HEK293 (cell line): ENCODE data around the gene EDARADD.

Experiments
- CTCF ChIA-PET: fragments of 350-600 bp; formaldehyde crosslinking; extraction: SDS; loops from one replicate; lab custom pipeline; 2021; ENCODE audit warnings: antibody characterized with exemption; lab: Yijun Ruan, JAX
- POLR2A ChIA-PET: fragments of 300-600 bp; formaldehyde crosslinking; extraction: SDS; loops from one replicate; lab custom pipeline; 2020; ENCODE audit warnings: antibody characterized with exemption, inconsistent platforms; lab: Yijun Ruan, JAX
- H3K27ac ChIP-seq: fragments of 200-500 bp; sonication (Bioruptor generic); 2 replicates; pipeline ENCODE4 v1.5.1; 2014; ENCODE audit warnings: low read depth, low read length, control low read depth, inconsistent platforms; ENCODE audit errors: extremely low read depth
- H3K36me3 ChIP-seq, 2 experiments: fragments of 200-500 bp in 1 of 2; sonication (Bioruptor generic) in 1 of 2; 1 replicate in 1 of 2; 2 replicates in 1 of 2; pipeline ENCODE4 v1.5.1; 2014 to 2017; ENCODE audit warnings: inconsistent platforms in 2 of 2, low read length in 2 of 2; ENCODE audit not compliant: control insufficient read depth in 2 of 2, insufficient read depth in 1 of 2
- H3K4me1 ChIP-seq: fragments of 200-500 bp; sonication (Bioruptor generic); 2 replicates; pipeline ENCODE4 v1.5.1; 2014; ENCODE audit warnings: mild to moderate bottlenecking, low read length, inconsistent platforms; ENCODE audit not compliant: control insufficient read depth, insufficient read depth
- H3K4me3 ChIP-seq: 2 replicates; pipeline ENCODE4 v1.5.1; 2011; ENCODE audit warnings: low read depth, mild to moderate bottlenecking, control low read depth, low read length, moderate library complexity
- H3K9me3 ChIP-seq: fragments of 200-500 bp; sonication (Bioruptor generic); 2 replicates; pipeline ENCODE4 v1.5.1; 2014; ENCODE audit warnings: low read depth, low read length, inconsistent platforms; ENCODE audit not compliant: control insufficient read depth, insufficient read depth
- KLF1 ChIP-seq: fragments of 450-650 bp; formaldehyde crosslinking; IDR thresholded peaks from 2 replicates; pipeline ENCODE4 v1.5.1; 2016; ENCODE audit warnings: missing biosample characterization, missing genetic modification characterization
- MZF1 ChIP-seq: fragments of 450-650 bp; formaldehyde crosslinking; IDR thresholded peaks from 2 replicates; pipeline ENCODE4 v1.5.1; 2017; ENCODE audit warnings: missing biosample characterization, missing genetic modification characterization, borderline replicate concordance
- OSR2 ChIP-seq: fragments of 450-650 bp; formaldehyde crosslinking; IDR thresholded peaks from 2 replicates; pipeline ENCODE4 v1.5.1; 2016; ENCODE audit warnings: missing biosample characterization, missing genetic modification characterization
- PRDM10 ChIP-seq: fragments of 450-650 bp; formaldehyde crosslinking; IDR thresholded peaks from 2 replicates; pipeline ENCODE4 v1.5.1; 2016; ENCODE audit warnings: missing biosample characterization, missing genetic modification characterization
- PRDM4 ChIP-seq: fragments of 450-650 bp; formaldehyde crosslinking; IDR thresholded peaks from 2 replicates; pipeline ENCODE4 v1.5.1; 2017; ENCODE audit warnings: missing biosample characterization, missing genetic modification characterization
- PRDM6 ChIP-seq: fragments of 450-650 bp; formaldehyde crosslinking; IDR thresholded peaks from 2 replicates; pipeline ENCODE4 v1.5.1; 2017; ENCODE audit warnings: missing biosample characterization, missing genetic modification characterization
- SETDB1 ChIP-seq: IDR thresholded peaks from one replicate; pipeline ENCODE4 v1.6.1; 2017; ENCODE audit warnings: mild to moderate bottlenecking, low read length, moderate library complexity, mixed read lengths; ENCODE audit not compliant: insufficient read length
- SP7 ChIP-seq: fragments of 450-650 bp; formaldehyde crosslinking; IDR thresholded peaks from 2 replicates; pipeline ENCODE4 v1.5.1; 2016; ENCODE audit warnings: missing biosample characterization, missing genetic modification characterization
- TRIM28 ChIP-seq: IDR thresholded peaks from 2 replicates; pipeline ENCODE4 v1.6.1; 2011; ENCODE audit warnings: low read length, control low read depth, borderline replicate concordance
- WT1 ChIP-seq: fragments of 450-650 bp; formaldehyde crosslinking; IDR thresholded peaks from 2 replicates; pipeline ENCODE4 v1.5.1; 2016; ENCODE audit warnings: missing biosample characterization, missing genetic modification characterization
- ZBTB20 ChIP-seq: fragments of 450-650 bp; formaldehyde crosslinking; IDR thresholded peaks from 2 replicates; pipeline ENCODE4 v1.5.1; 2016; ENCODE audit warnings: missing biosample characterization, missing genetic modification characterization
- ZBTB8A ChIP-seq: fragments of 450-650 bp; formaldehyde crosslinking; IDR thresholded peaks from 2 replicates; pipeline ENCODE4 v1.5.1; 2016; ENCODE audit warnings: missing biosample characterization, missing genetic modification characterization
- ZFP69B ChIP-seq: fragments of 450-650 bp; formaldehyde crosslinking; IDR thresholded peaks from 2 replicates; pipeline ENCODE4 v1.5.1; 2016; ENCODE audit warnings: missing biosample characterization, missing genetic modification characterization
- ZNF114 ChIP-seq: fragments of 450-650 bp; formaldehyde crosslinking; IDR thresholded peaks from 2 replicates; pipeline ENCODE4 v1.5.0; 2017; ENCODE audit warnings: missing biosample characterization, missing genetic modification characterization
- ZNF121 ChIP-seq: fragments of 450-650 bp; formaldehyde crosslinking; IDR thresholded peaks from 2 replicates; pipeline ENCODE4 v1.5.1; 2016; ENCODE audit warnings: missing biosample characterization, missing genetic modification characterization
- ZNF175 ChIP-seq: fragments of 450-650 bp; formaldehyde crosslinking; IDR thresholded peaks from 2 replicates; pipeline ENCODE4 v1.5.1; 2016; ENCODE audit warnings: missing biosample characterization, missing genetic modification characterization
- ZNF202 ChIP-seq: fragments of 450-650 bp; formaldehyde crosslinking; IDR thresholded peaks from 2 replicates; pipeline ENCODE4 v1.5.1; 2016; ENCODE audit warnings: missing biosample characterization, missing genetic modification characterization, borderline replicate concordance
- ZNF214 ChIP-seq: fragments of 450-650 bp; formaldehyde crosslinking; IDR thresholded peaks from 2 replicates; pipeline ENCODE4 v1.5.1; 2017; ENCODE audit warnings: missing biosample characterization, mild to moderate bottlenecking, missing genetic modification characterization, borderline replicate concordance
- ZNF335 ChIP-seq: fragments of 450-650 bp; formaldehyde crosslinking; conservative IDR thresholded peaks from 2 replicates; pipeline ENCODE4 v1.5.1; 2016; ENCODE audit warnings: missing biosample characterization, missing genetic modification characterization
- ZNF391 ChIP-seq: fragments of 450-650 bp; formaldehyde crosslinking; IDR thresholded peaks from 2 replicates; pipeline ENCODE4 v1.5.1; 2016; ENCODE audit warnings: low read depth, missing biosample characterization, missing genetic modification characterization, borderline replicate concordance
- ZNF561 ChIP-seq: fragments of 450-650 bp; IDR thresholded peaks from 2 replicates; pipeline ENCODE4 v1.5.1; 2018; ENCODE audit warnings: missing biosample characterization, missing genetic modification characterization, borderline replicate concordance
- ZNF610 ChIP-seq: fragments of 450-650 bp; formaldehyde crosslinking; IDR thresholded peaks from 2 replicates; pipeline ENCODE4 v1.5.1; 2016; ENCODE audit warnings: missing biosample characterization, missing genetic modification characterization, borderline replicate concordance
- ZNF626 ChIP-seq: fragments of 450-650 bp; sonication (Bioruptor Pico); formaldehyde crosslinking; IDR thresholded peaks from 2 replicates; pipeline ENCODE4 v1.5.1; 2018; ENCODE audit warnings: missing biosample characterization, missing genetic modification characterization, inconsistent platforms
- ZNF830 ChIP-seq: fragments of 450-650 bp; IDR thresholded peaks from 2 replicates; pipeline ENCODE4 v1.5.0; 2018; ENCODE audit warnings: missing biosample characterization, missing genetic modification characterization, low read depth, mild to moderate bottlenecking, moderate library complexity
- ZXDB ChIP-seq: fragments of 450-650 bp; formaldehyde crosslinking; IDR thresholded peaks from 2 replicates; pipeline ENCODE4 v1.5.1; 2016; ENCODE audit warnings: missing biosample characterization, missing genetic modification characterization
- TF ChIP-seq, protein P1 (sequence below): fragments of 450-650 bp; formaldehyde crosslinking; IDR thresholded peaks from 2 replicates; pipeline ENCODE4 v1.5.1; 2016; ENCODE audit warnings: missing biosample characterization, missing genetic modification characterization

The EDARADD gene

DNA sequence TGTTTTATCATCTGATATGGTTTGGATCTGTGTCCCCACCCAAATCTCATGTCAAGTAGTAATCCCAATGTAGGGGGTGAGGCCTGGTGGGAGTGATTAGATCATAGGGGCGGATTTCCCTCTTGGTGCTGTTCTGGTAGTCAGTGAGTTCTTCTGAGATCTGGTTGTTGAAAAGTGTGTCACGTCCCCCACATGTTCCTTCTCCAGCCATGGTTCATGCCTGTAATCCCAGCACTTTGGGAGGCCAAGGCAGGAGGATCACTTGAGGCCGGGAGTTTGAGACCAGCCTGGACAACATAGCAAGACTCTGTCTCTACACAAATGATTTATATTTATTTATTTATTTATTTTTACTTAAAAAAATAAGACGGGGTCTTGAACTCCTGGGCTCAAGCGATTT lies 30.8 kb upstream of the EDARADD start:
- TF ChIP-seq, protein P1, sequence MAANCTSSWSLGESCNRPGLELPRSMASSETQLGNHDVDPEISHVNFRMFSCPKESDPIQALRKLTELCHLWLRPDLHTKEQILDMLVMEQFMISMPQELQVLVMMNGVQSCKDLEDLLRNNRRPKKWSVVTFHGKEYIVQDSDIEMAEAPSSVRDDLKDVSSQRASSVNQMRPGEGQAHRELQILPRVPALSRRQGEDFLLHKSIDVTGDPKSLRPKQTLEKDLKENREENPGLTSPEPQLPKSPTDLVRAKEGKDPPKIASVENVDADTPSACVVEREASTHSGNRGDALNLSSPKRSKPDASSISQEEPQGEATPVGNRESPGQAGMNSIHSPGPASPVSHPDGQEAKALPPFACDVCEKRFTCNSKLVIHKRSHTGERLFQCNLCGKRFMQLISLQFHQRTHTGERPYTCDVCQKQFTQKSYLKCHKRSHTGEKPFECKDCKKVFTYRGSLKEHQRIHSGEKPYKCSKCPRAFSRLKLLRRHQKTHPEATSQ = 0 out of 2 replicates have a peak, but pooled peaks have one; percentile 63
- no peak for TF ChIP-seq PRDM4 (tag by site-specific recombination)
- TF ChIP-seq KLF1 (tag by site-specific recombination) = peak; percentile 47; the same call in 1 of the 2 replicates
- peak; percentile 72 for TF ChIP-seq ZNF121
- CTCF ChIA-PET = interaction anchor here (0.7 kb wide), 2 partner anchors 250 to 987 kb away, joined by 3 to 5 read pairs; no protein-coding TSS in a partner anchor
- Histone ChIP-seq H3K4me1 (no peaks in the 10 kb centered on the region), H3K27ac (no peak overlapping the region), H3K4me3 (no peak overlapping the region), H3K9me3 (no peaks in the 10 kb centered on the region), H3K36me3 (no peaks in the 10 kb centered on the region)
- POLR2A ChIA-PET = no interaction called here

DNA sequence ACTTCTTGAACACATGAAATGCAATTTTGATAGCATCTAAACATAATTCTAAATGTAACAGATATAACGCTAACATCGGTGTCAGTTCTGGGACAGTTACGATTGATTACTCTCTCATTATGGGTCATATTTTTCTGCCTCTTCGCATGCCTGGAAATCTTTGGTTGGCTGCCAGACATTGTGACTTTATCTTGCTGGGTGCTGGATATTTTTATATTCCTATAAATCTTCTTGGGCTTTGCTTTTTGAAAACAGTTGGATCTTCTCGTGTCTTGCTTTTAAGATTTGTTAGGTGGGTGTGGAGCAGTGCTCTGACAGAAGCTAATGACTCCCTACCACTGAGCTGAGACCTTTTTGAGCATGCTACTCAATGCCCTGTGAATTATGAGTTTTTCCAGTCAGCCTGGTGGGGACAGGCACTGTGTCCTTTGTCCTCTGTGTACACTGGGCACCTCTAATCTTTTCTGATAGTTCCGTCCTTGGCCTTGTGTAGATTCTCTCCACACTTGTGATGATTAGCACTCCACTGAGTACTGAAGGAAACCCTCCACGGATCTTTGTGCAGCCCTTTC lies 28.0 kb upstream of the EDARADD start:
- ChIA-PET CTCF (interaction anchor here (0.6 kb wide), 1 partner anchor 923 kb away, joined by 5 read pairs; no protein-coding TSS in a partner anchor), POLR2A (no interaction called here)
- Histone ChIP-seq H3K36me3 (no peaks in the 10 kb centered on the region), H3K27ac (no peak overlapping the region), H3K4me3 (no peak overlapping the region), H3K9me3 (no peaks in the 10 kb centered on the region), H3K4me1 (no peaks in the 10 kb centered on the region)
- no peak for TF ChIP-seq ZNF202 (tag by site-specific recombination)
- TF ChIP-seq ZNF175 = no peak
- TF ChIP-seq ZBTB8A = peak; percentile 13; the same call in 1 of the 2 replicates
- TF ChIP-seq PRDM6 (tag by site-specific recombination) = peak; percentile 82
- no peak for TF ChIP-seq ZFP69B (tag by site-specific recombination)
- TF ChIP-seq OSR2 (tag by site-specific recombination) = peak; percentile 69
- TF ChIP-seq WT1 (tag by site-specific recombination) = no peak
- TF ChIP-seq ZBTB20 (tag by site-specific recombination) = no peak
- TF ChIP-seq ZNF335 (tag by site-specific recombination) = peak; percentile 20; the same call in 1 of the 2 replicates
- TF ChIP-seq MZF1 (tag by site-specific recombination) = peak; percentile 38; the same call in 1 of the 2 replicates
- TF ChIP-seq ZNF561 (tag by site-specific recombination) = peak; percentile 65; the same call in 1 of the 2 replicates
- 0 out of 2 replicates have a peak, but pooled peaks have one; percentile 5 for TF ChIP-seq ZNF626 (tag by site-specific recombination)
- no peak for TF ChIP-seq ZNF114 (tag by site-specific recombination)
- peak; percentile 62 for TF ChIP-seq PRDM10 (tag by site-specific recombination)
- peak; percentile 41; the same call in 1 of the 2 replicates for TF ChIP-seq SP7
- TF ChIP-seq ZNF214 (tag by site-specific recombination) = peak; percentile 62; the same call in 1 of the 2 replicates
- TF ChIP-seq TRIM28 = peak; percentile 59
- no peak for TF ChIP-seq SETDB1
- no peak; the same call in 1 of the 2 replicates for TF ChIP-seq ZXDB (tag by site-specific recombination)
- no peak for TF ChIP-seq ZNF391 (tag by site-specific recombination)
- no peak for TF ChIP-seq ZNF830
- TF ChIP-seq ZNF610 (tag by site-specific recombination) = 0 out of 2 replicates have a peak, but pooled peaks have one; percentile 25
